ENCODE measurements around the gene SHISA5. TPM values are rescaled to one million over a fixed set of nuclear protein-coding genes. Genes with fewer than 3 reads are reported as not detected.

Gene SHISA5
- polyA plus RNA-seq, 2 of the 4 experiments (the other 2 are of a cell fraction), result 87.5 to 94.3 TPM

GRCh38 chr3:48503401-48504050 lies 448 bp downstream of the SHISA5 start:
- ChIA-PET POLR2A (interaction anchor here (1.0 kb wide), 1 partner anchor 63 kb away, joined by 5 read pairs; the partner anchor contains the start of genes CCDC51 and TMA7), CTCF (no interaction called here)
- Histone ChIP-seq H3K4me2 (peak overlapping the region; percentile 88), H3K4me1 (peaks cover 32% of the 10 kb centered on the region), H3K9me3 (no peaks in the 10 kb centered on the region), H3K4me3 (peak overlapping the region; percentile 81), H3K27ac (peak overlapping the region; percentile 92 to 96)
- ATAC-seq (peak; percentile 28 to 55; a peak in 3 of 6 replicates), DNase-seq (ENCODE audit: low read depth in 1 of 2, low spot score in 1 of 2) (no peak), FAIRE-seq (no peak)
- TF ChIP-seq CEBPB (IDR thresholded peaks at IDR 0.05), result no peak
- TF ChIP-seq GATA3 (IDR thresholded peaks at IDR 0.05; ENCODE audit: borderline replicate concordance), result no peak
- TF ChIP-seq E2F6 (IDR thresholded peaks at IDR 0.05; ENCODE audit: borderline replicate concordance, low read depth), result no peak
- no peak for TF ChIP-seq ZFP36 (IDR thresholded peaks at IDR 0.05; ENCODE audit: borderline replicate concordance, partially characterized antibody)
- no peak for TF ChIP-seq RAD21 (conservative IDR thresholded peaks at IDR 0.05 in 1 of 2, IDR thresholded peaks at IDR 0.05 in 1 of 2)
- no peak for TF ChIP-seq PHF8 (IDR thresholded peaks at IDR 0.05; ENCODE audit: borderline replicate concordance, low read depth)
- no peak for TF ChIP-seq SREBF2 (IDR thresholded peaks at IDR 0.05)
- TF ChIP-seq REST (IDR thresholded peaks at IDR 0.05), result no peak
- TF ChIP-seq KDM5A (IDR thresholded peaks at IDR 0.05), result no peak
- TF ChIP-seq NPAS2 (CRISPR knock-in tag; IDR thresholded peaks at IDR 0.05; ENCODE audit: borderline replicate concordance), result no peak
- no peak for TF ChIP-seq CHD2 (IDR thresholded peaks at IDR 0.05; ENCODE audit: low read length, partially characterized antibody)
- no peak for TF ChIP-seq HOXB5 (CRISPR knock-in tag; IDR thresholded peaks at IDR 0.05)
- TF ChIP-seq JUNB (IDR thresholded peaks at IDR 0.05), result no peak
- no peak for TF ChIP-seq NR3C1 (IDR thresholded peaks at IDR 0.05)
- TF ChIP-seq EHMT2 (IDR thresholded peaks at IDR 0.05; ENCODE audit: low read depth), result no peak
- 31% methylated on average over 5 of the region's 26 CpGs for WGBS (ENCODE audit: missing lambda C conversion rate)

- Histone ChIP-seq H3K9me3 (no peaks in the 10 kb centered on the region), H3K4me3 (no peak overlapping the region; the same call in 1 of the 3 replicates), H3K4me1 (peaks cover 26% of the 10 kb centered on the region), H3K27ac (peak overlapping the region in 1 of 2 experiments; percentile 96; a peak in 3 of 6 replicates), H3K4me2 (peak overlapping the region; percentile 88)
- no peak for FAIRE-seq
- DNase-seq (ENCODE audit: low read depth in 1 of 2, low spot score in 1 of 2), result no peak
- 97% methylated on average over 3 of the region's 6 CpGs for WGBS (ENCODE audit: missing lambda C conversion rate)
- TF ChIP-seq EP300 (IDR thresholded peaks at IDR 0.05), result no peak
- no peak for TF ChIP-seq POLR2A (IDR thresholded peaks at IDR 0.05; ENCODE audit: low read length)
- TF ChIP-seq PHF8 (IDR thresholded peaks at IDR 0.05; ENCODE audit: borderline replicate concordance, low read depth), result no peak
- TF ChIP-seq JUN (IDR thresholded peaks at IDR 0.05), result no peak
- no peak for TF ChIP-seq ESRRA (IDR thresholded peaks at IDR 0.05; ENCODE audit: borderline replicate concordance, low read length)
- TF ChIP-seq ZFP36 (IDR thresholded peaks at IDR 0.05; ENCODE audit: borderline replicate concordance, partially characterized antibody), result no peak
- TF ChIP-seq CHD2 (IDR thresholded peaks at IDR 0.05; ENCODE audit: low read length, partially characterized antibody), result no peak
- TF ChIP-seq SREBF2 (IDR thresholded peaks at IDR 0.05), result no peak
- TF ChIP-seq HEYL (CRISPR knock-in tag; IDR thresholded peaks at IDR 0.05), result no peak
- TF ChIP-seq JUNB (IDR thresholded peaks at IDR 0.05), result no peak
- no peak for TF ChIP-seq ATOH8 (CRISPR knock-in tag; IDR thresholded peaks at IDR 0.05; ENCODE audit: low read depth)
- TF ChIP-seq ZSCAN20 (CRISPR knock-in tag; IDR thresholded peaks at IDR 0.05), result no peak
- CTCF ChIA-PET, result no interaction called here
- no peak for ATAC-seq
- POLR2A ChIA-PET, result no interaction called here
Measured at GRCh38 chr3:48502728-48503168, 1.2 kb downstream of the SHISA5 start.

Measured in A549 (cell line).